WI38 (cell line): ENCODE measurements around the gene MARS1.

Source experiments
- H3K4me3 ChIP-seq: 2 replicates; pipeline ENCODE4 v1.5.1; 2011; ENCODE audit warnings: low read depth, mild to moderate bottlenecking, control low read depth, low read length
- TF ChIP-seq, protein P1 (sequence below): IDR thresholded peaks from 2 replicates; pipeline ENCODE4 v1.5.1; 2012; ENCODE audit warnings: low read depth, mild to moderate bottlenecking, control low read depth, low read length

MARS1 gene

GRCh38 chr12:57470286-57470969, 17.4 kb upstream of the MARS1 start:
- no peak overlapping the region for H3K4me3 ChIP-seq
- TF ChIP-seq, protein P1, sequence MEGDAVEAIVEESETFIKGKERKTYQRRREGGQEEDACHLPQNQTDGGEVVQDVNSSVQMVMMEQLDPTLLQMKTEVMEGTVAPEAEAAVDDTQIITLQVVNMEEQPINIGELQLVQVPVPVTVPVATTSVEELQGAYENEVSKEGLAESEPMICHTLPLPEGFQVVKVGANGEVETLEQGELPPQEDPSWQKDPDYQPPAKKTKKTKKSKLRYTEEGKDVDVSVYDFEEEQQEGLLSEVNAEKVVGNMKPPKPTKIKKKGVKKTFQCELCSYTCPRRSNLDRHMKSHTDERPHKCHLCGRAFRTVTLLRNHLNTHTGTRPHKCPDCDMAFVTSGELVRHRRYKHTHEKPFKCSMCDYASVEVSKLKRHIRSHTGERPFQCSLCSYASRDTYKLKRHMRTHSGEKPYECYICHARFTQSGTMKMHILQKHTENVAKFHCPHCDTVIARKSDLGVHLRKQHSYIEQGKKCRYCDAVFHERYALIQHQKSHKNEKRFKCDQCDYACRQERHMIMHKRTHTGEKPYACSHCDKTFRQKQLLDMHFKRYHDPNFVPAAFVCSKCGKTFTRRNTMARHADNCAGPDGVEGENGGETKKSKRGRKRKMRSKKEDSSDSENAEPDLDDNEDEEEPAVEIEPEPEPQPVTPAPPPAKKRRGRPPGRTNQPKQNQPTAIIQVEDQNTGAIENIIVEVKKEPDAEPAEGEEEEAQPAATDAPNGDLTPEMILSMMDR, result no peak

DNA sequence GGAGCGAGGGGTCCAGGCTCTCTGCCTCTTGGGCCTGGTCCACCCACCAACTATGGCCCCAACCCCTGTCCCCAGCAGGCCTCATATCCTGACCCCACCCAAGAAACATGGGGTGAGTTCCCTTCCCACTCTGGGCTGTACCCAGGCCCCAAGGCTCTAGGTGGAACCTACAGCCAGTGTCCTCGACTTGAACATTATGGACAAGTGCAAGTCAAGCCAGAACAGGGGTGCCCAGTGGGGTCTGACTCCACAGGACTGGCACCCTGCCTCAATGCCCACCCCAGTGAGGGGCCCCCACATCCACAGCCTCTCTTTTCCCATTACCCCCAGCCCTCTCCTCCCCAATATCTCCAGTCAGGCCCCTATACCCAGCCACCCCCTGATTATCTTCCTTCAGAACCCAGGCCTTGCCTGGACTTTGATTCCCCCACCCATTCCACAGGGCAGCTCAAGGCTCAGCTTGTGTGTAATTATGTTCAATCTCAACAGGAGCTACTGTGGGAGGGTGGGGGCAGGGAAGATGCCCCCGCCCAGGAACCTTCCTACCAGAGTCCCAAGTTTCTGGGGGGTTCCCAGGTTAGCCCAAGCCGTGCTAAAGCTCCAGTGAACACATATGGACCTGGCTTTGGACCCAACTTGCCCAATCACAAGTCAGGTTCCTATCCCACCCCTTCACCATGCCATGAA, 16.8 kb upstream of the MARS1 start:
- H3K4me3 ChIP-seq, result no peak overlapping the region
- TF ChIP-seq, protein P1, result no peak

- no peak overlapping the region for H3K4me3 ChIP-seq
- TF ChIP-seq, protein P1, result no peak
These were observed 16.2 kb upstream of the MARS1 start for GRCh38 chr12:57471661-57472060.

DNA sequence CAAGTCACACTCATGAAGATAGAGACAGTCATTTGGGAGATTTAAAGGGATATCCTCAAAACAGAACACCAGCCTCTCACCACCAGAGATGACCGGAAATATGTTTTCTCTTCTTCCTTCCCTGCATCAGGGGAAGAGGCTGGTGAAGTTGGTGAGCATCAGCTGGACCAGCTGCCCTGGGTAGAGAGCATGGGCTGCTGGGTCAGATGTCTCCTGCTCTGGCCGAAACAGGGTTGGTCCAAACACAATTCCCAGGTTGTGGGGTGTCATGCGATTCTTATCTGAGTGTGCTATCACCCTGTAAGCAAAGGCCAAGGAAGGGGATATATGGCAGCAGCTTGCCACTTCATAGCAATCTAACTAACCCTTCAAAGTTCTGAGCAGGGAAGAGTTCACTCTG, 15.5 kb upstream of the MARS1 start:
- H3K4me3 ChIP-seq, result no peak overlapping the region
- TF ChIP-seq, protein P1, result no peak

DNA sequence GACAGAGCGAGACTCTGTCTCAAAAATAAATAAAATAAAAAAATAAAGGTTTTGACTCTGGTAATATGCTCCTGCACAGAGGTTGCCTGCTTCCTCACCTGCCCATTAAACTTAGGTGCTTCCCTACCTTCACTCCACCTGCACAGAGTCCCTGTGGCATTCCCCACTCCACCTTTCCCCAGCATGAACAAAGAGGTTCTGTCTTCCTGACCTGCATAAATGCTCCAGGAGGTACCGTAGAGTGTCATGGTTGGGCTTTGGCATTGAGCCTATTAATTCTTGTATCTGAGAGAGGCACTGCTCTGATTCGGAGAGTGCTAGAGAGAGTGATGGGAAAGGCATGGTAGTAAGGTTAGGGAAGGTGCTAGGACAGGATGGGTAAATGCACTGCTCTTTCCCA, 14.5 kb upstream of the MARS1 start:
- no peak overlapping the region for H3K4me3 ChIP-seq
- TF ChIP-seq, protein P1, result no peak

- H3K4me3 ChIP-seq, result no peak overlapping the region
- TF ChIP-seq, protein P1, result no peak
These were observed 14.0 kb upstream of the MARS1 start for GRCh38 chr12:57473886-57474285.

- TF ChIP-seq, protein P1, result no peak
- no peak overlapping the region for H3K4me3 ChIP-seq
These were observed 13.4 kb upstream of the MARS1 start for GRCh38 chr12:57474430-57474829.
